NCI-H1105 (cell line): ENCODE measurements around the gene NES.

Experiments
- DNase-seq: peaks from one replicate; lab custom pipeline; 2025; lab: John Stamatoyannopoulos, UW

NES gene

GRCh38 chr1:156664046-156664766 lies 13.0 kb downstream of the NES start:
- no peak for DNase-seq

- no peak for DNase-seq
Measured at GRCh38 chr1:156663178-156663577, 14.0 kb downstream of the NES start.

- no peak for DNase-seq
Measured at GRCh38 chr1:156662800-156663055, 14.5 kb downstream of the NES start.

GRCh38 chr1:156662005-156662799 lies 15.0 kb downstream of the NES start:
- DNase-seq: no peak

- no peak for DNase-seq
Measured at GRCh38 chr1:156660752-156661112, 16.5 kb downstream of the NES start.

GRCh38 chr1:156659988-156660751 lies 17.0 kb downstream of the NES start:
- DNase-seq: peak; percentile 87

- no peak for DNase-seq
Measured at GRCh38 chr1:156659661-156659987, 17.6 kb downstream of the NES start.

GRCh38 chr1:156658945-156659574 lies 18.1 kb downstream of the NES start:
- no peak for DNase-seq

GRCh38 chr1:156658496-156658895 lies 18.7 kb downstream of the NES start:
- no peak for DNase-seq

- no peak for DNase-seq
Measured at GRCh38 chr1:156657741-156658319, 19.4 kb downstream of the NES start.

- DNase-seq: peak; percentile 35
Measured at GRCh38 chr1:156656806-156657740, 20.1 kb downstream of the NES start.

GRCh38 chr1:156655904-156656516 lies 21.2 kb downstream of the NES start:
- no peak for DNase-seq

- no peak for DNase-seq
Measured at GRCh38 chr1:156655151-156655903, 21.9 kb downstream of the NES start.

GRCh38 chr1:156654700-156655099 lies 22.5 kb downstream of the NES start:
- no peak for DNase-seq

GRCh38 chr1:156652992-156653355 lies 24.2 kb downstream of the NES start:
- DNase-seq: no peak

GRCh38 chr1:156652131-156652991 lies 24.8 kb downstream of the NES start:
- DNase-seq: no peak

- no peak for DNase-seq
Measured at GRCh38 chr1:156648951-156649350, 28.3 kb downstream of the NES start.

- no peak for DNase-seq
Measured at GRCh38 chr1:156648496-156648895, 28.7 kb downstream of the NES start.

GRCh38 chr1:156647351-156647750 lies 29.9 kb downstream of the NES start:
- DNase-seq: no peak
